HUES48 (cell line): ENCODE results near the gene PRSS48.
"Not testable (repeated sequence)": the region's sequence is repeated elsewhere in the genome, so short reads cannot be mapped to it uniquely, and the experiment has no call there.

Experiments
- H3K27ac ChIP-seq: one replicate; pipeline ENCODE4 v1.7.0; 2013; ENCODE audit warnings: low read depth, low read length, inconsistent platforms
- H3K27me3 ChIP-seq: 2 replicates; pipeline ENCODE4 v1.6.1; 2013; ENCODE audit warnings: mild to moderate bottlenecking, low read length; ENCODE audit not compliant: control insufficient read depth, insufficient read depth
- H3K36me3 ChIP-seq: 2 replicates; pipeline ENCODE4 v1.6.1; 2013; ENCODE audit warnings: low read length; ENCODE audit not compliant: control insufficient read depth, insufficient read depth
- H3K4me1 ChIP-seq: 2 replicates; pipeline ENCODE4 v1.6.1; 2013; ENCODE audit warnings: mild to moderate bottlenecking, low read length; ENCODE audit not compliant: control insufficient read depth, insufficient read depth
- H3K4me3 ChIP-seq: 2 replicates; pipeline ENCODE4 v1.5.1; 2013; ENCODE audit warnings: mild to moderate bottlenecking, low read depth, low read length
- H3K9ac ChIP-seq: 2 replicates; pipeline ENCODE4 v1.6.1; 2013; ENCODE audit warnings: mild to moderate bottlenecking, low read depth, low read length, moderate library complexity
- H3K9me3 ChIP-seq: 2 replicates; pipeline ENCODE4 v1.6.1; 2013; ENCODE audit warnings: low read length; ENCODE audit not compliant: control insufficient read depth, insufficient read depth

The PRSS48 gene

DNA sequence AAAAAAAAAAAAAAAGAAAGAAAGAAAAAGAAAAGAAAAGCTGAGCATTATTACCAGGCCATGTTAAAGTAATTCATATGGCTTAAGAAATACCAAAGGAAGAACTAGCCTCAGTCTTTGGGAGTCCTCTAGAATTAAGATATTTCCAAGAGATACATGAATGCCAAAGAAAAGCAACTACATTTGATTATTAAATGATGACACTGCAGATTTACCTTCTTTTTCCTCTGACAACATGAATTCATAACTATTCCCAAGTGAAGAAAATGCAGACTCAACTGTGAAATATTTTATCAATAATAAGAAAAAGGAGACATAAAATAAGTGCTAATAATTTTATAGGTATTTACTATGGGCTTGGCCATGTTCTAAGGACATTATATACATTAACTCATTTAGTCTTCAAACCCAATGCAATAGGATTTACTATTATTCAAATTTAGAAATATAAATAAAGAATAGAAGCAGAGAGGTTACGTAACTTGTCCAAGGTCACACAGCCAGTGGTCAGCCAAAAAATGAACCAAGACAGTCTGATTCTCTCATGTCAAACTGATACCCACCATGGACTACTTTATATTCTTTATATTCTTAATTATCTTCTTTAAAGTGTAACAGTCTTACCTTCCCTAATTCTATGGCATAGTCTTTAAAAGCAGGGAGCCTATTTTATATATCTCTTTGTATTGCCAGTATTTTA, 41.5 kb downstream of the PRSS48 start:
- peaks cover 28% of the 10 kb centered on the region for H3K4me1 ChIP-seq
- H3K27me3 ChIP-seq, result no peaks in the 10 kb centered on the region
- no peak overlapping the region for H3K9ac ChIP-seq
- no peaks in the 10 kb centered on the region for H3K9me3 ChIP-seq
- H3K36me3 ChIP-seq, result no peaks in the 10 kb centered on the region
- H3K27ac ChIP-seq, result no peak overlapping the region
- no peak overlapping the region for H3K4me3 ChIP-seq

DNA sequence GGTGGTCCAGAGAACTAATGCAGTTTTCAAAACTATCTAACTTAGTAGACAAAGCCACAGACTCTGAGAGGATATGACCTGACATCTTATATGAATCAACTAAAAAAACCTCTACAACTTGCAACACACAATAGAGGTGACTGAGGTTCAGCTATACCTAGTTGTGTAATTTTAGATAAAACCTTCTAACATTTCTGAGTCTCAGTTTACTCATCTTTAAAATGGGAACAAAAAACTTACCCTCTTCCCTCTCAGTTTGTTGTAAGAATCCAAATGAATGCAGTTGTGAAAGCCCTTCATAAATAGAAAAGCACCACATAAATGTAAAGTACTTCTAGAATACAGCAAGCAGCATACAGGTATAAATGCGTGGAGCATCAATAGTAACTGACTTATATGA, 42.5 kb downstream of the PRSS48 start:
- H3K27me3 ChIP-seq, result no peaks in the 10 kb centered on the region
- no peak overlapping the region for H3K9ac ChIP-seq
- no peaks in the 10 kb centered on the region for H3K9me3 ChIP-seq
- H3K4me1 ChIP-seq, result peaks cover 25% of the 10 kb centered on the region
- no peak overlapping the region for H3K27ac ChIP-seq
- H3K36me3 ChIP-seq, result no peaks in the 10 kb centered on the region
- no peak overlapping the region for H3K4me3 ChIP-seq

DNA sequence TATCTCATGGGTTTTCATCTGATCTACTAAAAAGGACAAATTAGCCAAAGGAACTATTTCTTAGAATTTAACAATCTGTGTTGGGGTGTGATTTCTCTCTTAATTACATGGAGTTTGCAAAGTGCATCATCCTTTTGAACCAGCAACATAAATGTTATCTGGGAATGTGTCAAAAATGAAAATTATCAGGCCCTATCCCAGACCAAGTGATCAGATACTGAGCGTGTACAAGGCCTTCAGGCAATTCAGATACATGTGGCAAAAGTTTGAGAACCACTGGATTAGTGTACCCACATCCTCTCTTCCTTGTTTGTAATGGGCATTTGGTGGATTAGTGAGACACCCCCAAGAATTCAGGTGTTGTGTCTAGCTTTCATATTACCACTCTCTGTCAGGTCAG, 44.6 kb downstream of the PRSS48 start:
- Histone ChIP-seq H3K4me3 (no peak overlapping the region), H3K9me3 (no peaks in the 10 kb centered on the region), H3K36me3 (no peaks in the 10 kb centered on the region), H3K4me1 (peaks cover 21% of the 10 kb centered on the region), H3K27me3 (no peaks in the 10 kb centered on the region; the same call in 1 of the 2 replicates), H3K9ac (no peak overlapping the region), H3K27ac (no peak overlapping the region)

DNA sequence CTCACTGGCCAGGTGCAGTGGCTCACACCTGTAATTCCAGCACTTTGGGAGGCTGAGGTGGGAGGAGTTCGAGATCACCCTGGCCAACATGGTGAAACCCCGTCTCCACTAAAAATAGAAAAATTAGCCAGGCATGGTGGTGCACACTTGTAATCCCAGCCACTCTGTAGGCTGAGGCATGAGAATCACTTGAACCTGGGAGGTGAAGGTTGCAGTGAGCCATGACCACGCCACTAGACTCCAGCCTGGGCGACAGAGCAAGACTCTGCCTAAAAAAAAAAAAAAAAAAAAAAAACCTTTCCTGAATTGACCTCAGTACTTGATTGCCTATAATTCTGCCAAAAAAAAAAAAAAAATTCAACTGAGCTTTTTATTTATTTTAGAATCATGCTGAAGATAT, 45.2 kb downstream of the PRSS48 start:
- not testable (repeated sequence) for H3K9ac ChIP-seq, H3K9me3 ChIP-seq, H3K27me3 ChIP-seq, H3K36me3 ChIP-seq, H3K27ac ChIP-seq, H3K4me3 ChIP-seq
- H3K4me1 ChIP-seq, result peaks cover 21% of the 10 kb centered on the region

DNA sequence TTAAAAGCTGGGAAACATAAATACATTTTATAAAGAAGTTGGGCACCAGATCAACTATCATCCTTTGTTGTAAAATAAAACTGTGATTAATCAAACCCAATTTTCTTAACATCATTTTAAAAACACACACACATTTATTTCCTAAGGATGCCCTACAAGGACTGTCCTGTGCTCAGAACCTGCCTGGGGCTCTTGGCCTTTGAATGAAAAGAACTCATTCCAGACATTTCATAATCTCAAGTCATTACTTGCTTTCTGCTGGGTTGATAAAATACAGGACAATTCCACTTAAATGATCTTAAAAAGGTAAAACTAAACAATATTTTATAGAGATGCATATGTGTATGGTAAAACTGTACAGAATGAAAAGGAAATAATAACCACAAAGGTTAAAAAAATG, 45.6 kb downstream of the PRSS48 start:
- Histone ChIP-seq H3K9me3 (no peaks in the 10 kb centered on the region), H3K27ac (no peak overlapping the region), H3K4me3 (0 out of 2 replicates have a peak overlapping the region, but pooled peaks have one; percentile 97), H3K4me1 (peaks cover 21% of the 10 kb centered on the region), H3K9ac (no peak overlapping the region), H3K36me3 (no peaks in the 10 kb centered on the region), H3K27me3 (no peaks in the 10 kb centered on the region; the same call in 1 of the 2 replicates)

DNA sequence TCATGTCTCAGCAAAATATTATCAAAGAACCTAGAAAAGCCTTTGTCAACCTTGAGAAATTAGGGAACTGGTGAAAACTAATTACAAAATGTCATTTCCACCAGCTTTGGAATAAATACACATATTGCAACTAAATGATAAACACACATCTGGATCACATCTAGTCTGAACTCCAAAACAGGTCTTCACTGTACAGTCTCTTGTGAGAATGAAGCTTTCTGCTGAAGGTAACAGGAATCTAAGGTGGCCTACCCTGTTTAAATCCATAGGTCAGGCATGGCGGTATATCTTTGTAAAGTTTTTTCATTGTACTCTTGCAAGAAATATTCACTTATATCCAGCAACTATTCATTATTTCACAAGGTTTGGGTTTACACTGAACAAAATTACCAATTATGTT, 46.7 kb downstream of the PRSS48 start:
- Histone ChIP-seq H3K4me3 (peak overlapping the region; percentile 97), H3K9ac (peak overlapping the region; percentile 49)

DNA sequence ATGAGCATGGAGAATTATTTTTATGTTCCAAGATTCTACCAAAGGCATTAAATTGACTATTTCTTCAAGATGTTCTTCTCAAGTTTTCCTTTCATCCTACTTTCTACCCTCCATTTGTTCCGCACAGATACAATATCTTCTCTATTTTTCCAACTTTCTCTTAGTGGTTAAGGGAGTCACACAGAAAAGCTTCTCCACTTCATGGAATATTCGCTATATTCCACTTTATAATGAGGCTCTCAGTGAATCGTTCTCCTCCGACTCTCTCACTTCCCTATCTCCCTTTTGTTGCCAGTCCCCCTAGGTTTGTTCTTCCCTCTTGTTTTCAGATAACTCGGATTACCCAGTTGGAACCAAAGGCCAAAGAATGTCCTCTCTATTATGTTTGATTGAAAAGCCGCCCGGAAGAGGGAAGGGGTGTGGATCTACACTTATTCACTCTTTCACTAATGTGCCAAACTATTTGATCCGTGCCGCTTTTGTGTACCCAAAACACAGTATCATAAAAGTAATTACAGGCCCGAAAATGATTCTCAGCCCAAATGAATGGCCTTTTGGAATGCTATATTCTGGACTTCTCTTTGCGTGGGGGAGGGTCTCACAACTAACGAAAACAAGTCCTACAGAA, 47.3 kb downstream of the PRSS48 start:
- peak overlapping the region; percentile 95 for H3K27ac ChIP-seq
- H3K4me3 ChIP-seq, result peak overlapping the region; percentile 97
- no peaks in the 10 kb centered on the region; the same call in 1 of the 2 replicates for H3K27me3 ChIP-seq
- no peaks in the 10 kb centered on the region for H3K36me3 ChIP-seq
- peak overlapping the region; percentile 49 for H3K9ac ChIP-seq
- H3K9me3 ChIP-seq, result no peaks in the 10 kb centered on the region
- H3K4me1 ChIP-seq, result peaks cover 21% of the 10 kb centered on the region

More for the DNA sequence above, 46.7 kb downstream of the PRSS48 start:
- Histone ChIP-seq H3K9me3 (no peaks in the 10 kb centered on the region), H3K4me1 (peaks cover 21% of the 10 kb centered on the region), H3K27ac (peak overlapping the region; percentile 95), H3K27me3 (no peaks in the 10 kb centered on the region; the same call in 1 of the 2 replicates), H3K36me3 (no peaks in the 10 kb centered on the region)

DNA sequence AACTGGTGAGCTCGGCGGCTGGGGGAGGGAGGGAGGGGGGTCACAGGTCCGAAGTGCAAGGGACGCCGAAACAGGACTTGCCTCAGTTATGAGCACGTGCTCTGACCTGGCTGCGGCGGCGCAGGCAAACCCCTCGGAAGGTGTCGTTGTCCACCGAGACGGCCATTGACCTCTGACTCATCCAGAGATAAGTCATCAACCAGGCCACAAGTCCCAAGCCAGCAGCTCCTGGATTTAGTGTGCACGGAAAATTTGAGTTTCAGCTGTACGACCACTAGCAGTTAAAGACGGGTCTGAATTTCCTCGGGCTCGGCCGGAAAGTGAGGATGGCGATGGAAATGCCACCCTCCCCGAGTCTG, 47.8 kb downstream of the PRSS48 start:
- H3K9ac ChIP-seq, result peak overlapping the region; percentile 95
- H3K4me1 ChIP-seq, result peaks cover 21% of the 10 kb centered on the region
- H3K4me3 ChIP-seq, result peak overlapping the region; percentile 97
- H3K27me3 ChIP-seq, result no peaks in the 10 kb centered on the region; the same call in 1 of the 2 replicates
- H3K9me3 ChIP-seq, result no peaks in the 10 kb centered on the region
- no peaks in the 10 kb centered on the region for H3K36me3 ChIP-seq
- H3K27ac ChIP-seq, result peak overlapping the region; percentile 95

DNA sequence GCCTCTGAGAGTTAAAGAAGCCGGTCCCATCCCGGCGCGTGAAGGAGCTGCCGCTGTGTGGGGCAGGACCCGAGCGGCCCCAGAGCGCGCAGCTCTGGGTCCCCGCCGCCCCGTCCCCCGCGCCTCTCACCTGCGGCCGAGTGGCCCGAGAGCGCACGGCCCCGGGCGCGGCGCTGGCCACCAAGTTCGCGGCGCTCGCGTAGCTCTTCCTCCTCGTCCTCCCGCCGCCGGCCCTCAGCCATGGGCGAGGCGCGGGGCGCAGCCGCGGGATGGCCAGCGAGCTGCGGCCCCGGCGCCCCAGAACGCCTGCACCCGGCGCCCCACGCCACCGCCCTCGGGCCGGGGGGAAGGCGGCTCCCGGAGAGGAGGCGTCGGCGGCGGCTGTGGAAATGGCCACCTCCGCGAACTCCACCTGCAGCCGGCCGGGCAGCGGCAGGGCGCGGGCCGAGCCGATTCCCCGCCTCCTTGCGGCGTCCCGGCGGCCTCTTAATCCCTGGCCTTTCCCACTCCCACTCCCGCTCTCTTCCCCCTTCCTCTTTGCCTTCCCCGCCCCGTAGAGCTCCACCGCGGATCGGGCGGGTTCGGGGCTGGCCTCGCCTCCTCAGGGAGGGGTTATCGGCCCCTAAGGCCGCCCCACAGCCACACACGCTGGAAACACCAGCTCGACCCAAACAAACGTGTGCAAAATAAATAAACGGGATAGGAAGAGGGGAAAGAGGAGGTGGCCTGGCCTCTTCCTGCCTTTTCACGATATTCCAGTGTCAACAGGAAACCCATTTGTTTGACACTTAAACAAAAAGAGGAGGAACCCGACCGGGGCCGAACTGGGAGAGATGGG, 48.4 kb downstream of the PRSS48 start, which contains the start of gene SH3D19:
Gene SH3D19, minus strand, starts transcription at position 495 of the 838 bp plus-strand sequence. Its CDS starts 253 bp downstream, at position 242.
- Histone ChIP-seq H3K27ac (peak within 1 kb of the TSS; percentile 95), H3K27me3 (no peaks in the 10 kb centered on the region; the same call in 1 of the 2 replicates), H3K9ac (peak within 1 kb of the TSS; percentile 95), H3K4me1 (peaks cover 21% of the 10 kb centered on the region), H3K9me3 (no peaks in the 10 kb centered on the region), H3K36me3 (no peaks in the 10 kb centered on the region), H3K4me3 (peak within 1 kb of the TSS; percentile 97)

DNA sequence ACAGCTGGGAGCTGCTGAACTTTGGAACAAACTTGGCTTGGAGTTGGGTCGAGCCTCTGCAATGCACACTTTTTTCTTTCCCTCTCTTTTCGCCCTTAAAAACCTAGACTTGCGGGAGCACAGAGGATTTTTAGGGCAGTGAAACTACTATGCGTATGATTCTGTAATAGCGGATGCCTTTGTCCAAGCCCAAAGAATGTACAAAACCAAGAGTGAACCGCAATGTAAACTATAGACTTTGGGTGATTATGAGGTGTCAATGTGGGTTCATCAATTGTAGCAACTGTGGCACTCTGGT, 48.9 kb downstream of the PRSS48 start:
- Histone ChIP-seq H3K27ac (no peak overlapping the region), H3K4me3 (peak overlapping the region; percentile 97), H3K27me3 (no peaks in the 10 kb centered on the region; the same call in 1 of the 2 replicates), H3K9ac (peak overlapping the region; percentile 95; the same call in 1 of the 2 replicates), H3K4me1 (peaks cover 21% of the 10 kb centered on the region), H3K9me3 (no peaks in the 10 kb centered on the region), H3K36me3 (no peaks in the 10 kb centered on the region)
